ENCODE data around the gene ANKRD34C. TPM values are rescaled to one million over a fixed set of nuclear protein-coding genes. Genes with fewer than 3 reads are reported as not detected.
"Not testable (repeated sequence)": the region's sequence is repeated elsewhere in the genome, so short reads cannot be mapped to it uniquely, and the experiment has no call there.

ANKRD34C gene
- total and polyA plus RNA-seq, 12 donors = under 0.01 to 0.14 (median 0.10) TPM; not detected in 6

DNA sequence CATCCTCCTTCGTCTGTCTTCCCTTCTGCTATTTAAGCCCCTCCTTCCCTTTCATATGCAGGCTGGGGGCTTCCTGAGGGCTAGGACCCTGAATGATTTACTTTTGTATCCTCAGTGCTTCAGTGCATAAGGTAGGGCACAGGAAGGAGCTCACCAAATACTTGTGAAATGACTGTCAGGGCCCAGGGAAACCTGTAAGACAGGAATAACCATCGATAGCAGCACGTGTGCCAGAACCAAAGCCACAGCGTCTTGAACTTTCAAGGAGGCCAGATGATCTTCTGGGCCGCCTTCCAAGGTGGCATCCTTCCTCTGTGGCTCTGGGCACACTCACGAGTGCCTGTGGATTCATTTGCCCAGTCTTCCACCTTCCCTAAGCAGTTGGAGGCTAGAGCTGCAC is 32.3 kb downstream of the ANKRD34C start:
- no peaks in the 10 kb centered on the region for H3K9me3 ChIP-seq (replicated peaks in 1 of 3)
- no peaks in the 10 kb centered on the region for H3K27me3 ChIP-seq
- no peak overlapping the region for H3K27ac ChIP-seq
- H3K4me3 ChIP-seq = no peak overlapping the region
- TF ChIP-seq POLR2A (IDR thresholded peaks at IDR 0.05) (no peak), CTCF (IDR thresholded peaks at IDR 0.05) (no peak)
- DNase-seq = no peak
- peaks cover 0 to 37% of the 10 kb centered on the region in 2 donors for H3K36me3 ChIP-seq (replicated peaks in 1 of 2)
- intact Hi-C loops (cut with DNase I) = no loop called here
- WGBS, 4 donors = 89 to 98% (median 96%) methylated on average over 6 of the region's 6 CpGs
- H3K4me1 ChIP-seq (replicated peaks in 1 of 2) = peaks cover 7 to 14% of the 10 kb centered on the region in 2 donors

DNA sequence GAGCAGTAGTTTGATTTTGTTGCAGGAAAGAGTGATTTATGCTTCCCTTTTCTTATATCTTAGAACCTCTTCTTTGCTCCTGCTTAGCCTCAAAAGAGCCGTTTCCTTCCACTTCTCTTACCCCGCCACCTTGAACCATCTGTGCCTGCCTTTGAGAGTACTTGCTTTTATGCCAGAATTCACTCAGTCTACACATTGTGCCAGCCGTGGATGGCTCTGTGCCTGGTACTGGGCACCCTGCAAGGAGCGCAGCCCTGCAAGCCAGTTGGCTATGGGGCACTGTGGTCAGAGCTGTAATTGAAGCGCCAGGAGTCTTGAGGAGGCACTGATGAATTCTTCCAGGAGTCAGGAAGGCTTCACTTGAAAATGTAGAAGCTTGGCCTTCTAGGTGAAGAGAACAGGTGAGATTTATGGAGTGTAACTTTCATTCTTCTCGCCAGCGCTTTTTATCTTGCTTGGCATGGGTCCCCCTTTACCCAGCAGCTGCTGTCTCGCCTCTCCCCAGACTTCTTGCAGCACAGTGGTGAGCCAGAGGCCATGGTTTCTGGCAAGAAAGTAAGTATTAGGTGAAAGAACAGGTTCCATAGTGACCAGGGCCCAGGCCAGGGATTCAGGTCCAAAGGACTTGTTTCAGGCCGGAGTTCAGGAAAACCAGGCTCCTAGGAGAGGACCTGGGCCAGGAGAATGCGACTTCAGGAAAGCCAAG is 33.3 kb downstream of the ANKRD34C start:
- Histone ChIP-seq H3K27me3 (no peaks in the 10 kb centered on the region), H3K27ac (no peak overlapping the region), H3K4me3 (no peak overlapping the region), H3K9me3 (replicated peaks in 1 of 3) (no peaks in the 10 kb centered on the region), H3K4me1 (replicated peaks in 1 of 2) (peaks cover 7 to 14% of the 10 kb centered on the region in 2 donors), H3K36me3 (replicated peaks in 1 of 2) (peaks cover 0 to 37% of the 10 kb centered on the region in 2 donors)
- 86 to 88% (median 86%) methylated on average over 10 of the region's 10 CpGs for WGBS, 4 donors
- intact Hi-C loops (cut with DNase I) = no loop called here
- no peak for DNase-seq
- TF ChIP-seq CTCF (IDR thresholded peaks at IDR 0.05) (no peak), POLR2A (IDR thresholded peaks at IDR 0.05) (no peak)

DNA sequence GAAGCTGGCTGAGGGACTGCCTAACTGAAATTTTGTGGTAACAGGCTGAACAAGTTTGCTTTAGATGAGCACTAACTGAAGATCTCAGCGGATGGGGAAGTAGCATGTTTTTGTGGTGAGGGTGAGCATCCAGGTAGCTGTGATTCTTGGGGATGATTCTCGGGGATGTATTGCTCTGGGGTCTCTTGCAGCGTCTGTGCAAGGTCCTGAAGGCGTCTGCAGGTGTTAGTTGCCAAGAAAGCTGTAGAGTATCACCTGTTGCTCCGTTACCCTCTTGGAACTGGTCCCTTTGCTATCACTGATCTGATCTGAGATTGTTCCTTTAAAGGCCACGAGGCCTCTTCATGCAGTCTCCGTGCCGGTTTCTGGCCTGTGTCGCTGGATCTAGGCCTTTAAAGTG is 34.3 kb downstream of the ANKRD34C start:
- Histone ChIP-seq H3K27ac (no peak overlapping the region), H3K4me1 (replicated peaks in 1 of 2) (peaks cover 0 to 6% of the 10 kb centered on the region in 2 donors), H3K27me3 (no peaks in the 10 kb centered on the region), H3K9me3 (replicated peaks in 1 of 3) (no peaks in the 10 kb centered on the region), H3K4me3 (no peak overlapping the region), H3K36me3 (replicated peaks in 1 of 2) (peaks cover 0 to 40% of the 10 kb centered on the region in 2 donors)
- TF ChIP-seq CTCF (IDR thresholded peaks at IDR 0.05) (no peak), POLR2A (IDR thresholded peaks at IDR 0.05) (no peak)
- intact Hi-C loops (cut with DNase I) = no loop called here
- WGBS, 4 donors = 87 to 96% (median 89%) methylated on average over 8 to 9 of the region's 9 CpGs
- no peak for DNase-seq

DNA sequence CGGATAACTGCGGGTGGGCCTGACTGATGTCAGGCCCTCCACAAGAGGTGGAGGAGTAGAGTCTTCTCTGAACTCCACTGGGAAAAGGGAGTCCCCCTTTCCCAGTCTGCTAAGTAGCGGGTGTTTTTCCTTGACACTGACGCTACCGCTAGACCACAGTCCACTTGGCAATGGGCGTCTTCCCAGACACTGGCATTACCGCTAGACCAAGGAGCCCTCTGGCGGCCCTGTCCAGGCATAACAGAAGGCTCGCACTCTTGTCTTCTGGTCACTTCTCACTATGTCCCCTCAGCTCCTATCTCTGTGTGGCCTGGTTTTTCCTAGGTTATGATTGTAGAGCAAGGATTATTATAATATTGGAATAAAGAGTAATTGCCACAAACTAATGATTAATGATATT is 37.5 kb downstream of the ANKRD34C start:
- intact Hi-C loops (cut with DNase I); H3K9me3 ChIP-seq (replicated peaks in 1 of 3); H3K4me3 ChIP-seq; H3K4me1 ChIP-seq (replicated peaks in 1 of 2); H3K27me3 ChIP-seq; DNase-seq; H3K27ac ChIP-seq: not testable (repeated sequence)
- WGBS, 4 donors = 93 to 97% (median 94%) methylated on average over 9 of the region's 9 CpGs
- H3K36me3 ChIP-seq (replicated peaks in 1 of 2) = peaks cover 0 to 39% of the 10 kb centered on the region in 2 donors

DNA sequence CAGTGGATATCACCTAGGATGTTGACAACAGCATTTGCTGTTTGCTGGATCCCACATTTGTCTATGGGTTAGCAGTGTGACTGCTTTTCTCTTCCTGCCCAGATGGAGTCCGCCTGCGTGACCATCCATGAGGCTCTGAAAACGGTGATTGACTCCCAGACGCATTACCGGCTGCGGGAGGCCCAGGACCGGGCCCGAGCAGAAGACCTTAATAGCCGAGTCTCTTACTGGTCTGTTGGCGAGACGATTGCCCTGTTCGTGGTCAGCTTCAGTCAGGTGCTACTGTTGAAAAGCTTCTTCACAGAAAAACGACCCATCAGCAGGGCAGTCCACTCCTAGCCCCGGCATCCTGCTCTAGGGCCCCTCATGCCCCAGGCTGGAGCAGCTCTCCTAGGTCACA is 39.4 kb downstream of the ANKRD34C start:
- no peak for DNase-seq
- Histone ChIP-seq H3K36me3 (replicated peaks in 1 of 2) (peaks cover 0 to 31% of the 10 kb centered on the region in 2 donors), H3K9me3 (replicated peaks in 1 of 3) (no peaks in the 10 kb centered on the region), H3K4me1 (replicated peaks in 1 of 2) (no peaks in the 10 kb centered on the region), H3K4me3 (no peak overlapping the region), H3K27me3 (no peaks in the 10 kb centered on the region), H3K27ac (no peak overlapping the region)
- no peak for TF ChIP-seq POLR2A (IDR thresholded peaks at IDR 0.05)
- TF ChIP-seq CTCF (IDR thresholded peaks at IDR 0.05) = no peak
- intact Hi-C loops (cut with DNase I) = no loop called here
- 91 to 94% (median 92%) methylated on average over 13 to 14 of the region's 14 CpGs for WGBS, 4 donors
